K562 (cell line): ENCODE data around the gene RINL. TPM values are rescaled to one million over a fixed set of nuclear protein-coding genes. Genes with fewer than 3 reads are reported as not detected.

Experiments
- CBX2 ChIP-seq: fragments of 200-600 bp; sonication (generic); IDR thresholded peaks from one replicate; pipeline ENCODE4 v1.6.1; 2012; ENCODE audit warnings: mild to moderate bottlenecking, low read length, inconsistent platforms; ENCODE audit not compliant: insufficient read depth, poor library complexity, severe bottlenecking
- CHD2 ChIP-seq: IDR thresholded peaks from 2 replicates; pipeline ENCODE4 v1.6.1; 2011; ENCODE audit warnings: low read depth, low read length
- CHD4 ChIP-seq: fragments of 200-600 bp; sonication (generic); IDR thresholded peaks from 3 replicates; pipeline ENCODE4 v1.6.1; 2012; ENCODE audit warnings: low read depth, mild to moderate bottlenecking, mixed read lengths, low read length, inconsistent platforms; ENCODE audit not compliant: insufficient read depth, insufficient replicate concordance, poor library complexity, severe bottlenecking
- ETS2 ChIP-seq: IDR thresholded peaks from 2 replicates; pipeline ENCODE4 v1.6.1; 2016; ENCODE audit warnings: borderline replicate concordance, missing genetic modification characterization, mild to moderate bottlenecking, moderate library complexity, missing compliant biosample characterization; ENCODE audit not compliant: poor library complexity, severe bottlenecking
- HCFC1 ChIP-seq: IDR thresholded peaks from 2 replicates; pipeline ENCODE4 v1.6.1; 2012; ENCODE audit warnings: low read depth, low read length, improper control_type of control experiment
- KDM2B ChIP-seq: fragments of 250-450 bp; sonication (Bioruptor Pico); IDR thresholded peaks from 2 replicates; pipeline ENCODE4 v1.8.0; 2021; ENCODE audit warnings: mild to moderate bottlenecking, moderate library complexity
- KHSRP ChIP-seq: fragments of 450-650 bp; IDR thresholded peaks from 2 replicates; pipeline ENCODE4 v1.6.1; 2017
- PKNOX1 ChIP-seq: fragments of 450-650 bp; IDR thresholded peaks from 2 replicates; pipeline ENCODE4 v1.6.1; 2016
- SOX6 ChIP-seq: fragments of 450-650 bp; IDR thresholded peaks from 2 replicates; pipeline ENCODE4 v1.6.1; 2014; ENCODE audit warnings: mild to moderate bottlenecking
- ZNF134 ChIP-seq: fragments of 250-450 bp; sonication (Bioruptor Pico); conservative IDR thresholded peaks from 2 replicates; pipeline ENCODE4 v1.4.0; 2020
- polyA plus RNA-seq, 8 experiments: library from polyadenylated mRNA; depleted of rRNA in 4 of 8; stranded (reverse) in 5 of 8; unstranded in 3 of 8; fragments of >200 nt; fragmentation: Nextera tagmentation in 2 of 8; fragmentation: Illumina TruSeq in 1 of 8; extraction: Ambion mirVana in 2 of 8; extraction: Trizol in 1 of 8; gene quantifications; 2 replicates each; pipeline versions ENCODE4 v1.2.1 to v1.2.3, GENCODE V29; 2011 to 2014; ENCODE audit warnings: inconsistent platforms in 1 of 8, missing spikeins in 1 of 8
- total RNA-seq, 7 experiments: library from RNA; depleted of rRNA in 6 of 7; stranded (reverse); fragments of >200 nt in 6 of 7; fragmentation: Illumina TruSeq in 2 of 7; extraction: Trizol in 2 of 7; gene quantifications; 2 replicates each; pipeline versions ENCODE4 v1.2.1 to v1.2.3, GENCODE V29; 2011 to 2021; ENCODE audit warnings: low replicate concordance in 1 of 7
- TF ChIP-seq, protein P1 (sequence below): IDR thresholded peaks from 2 replicates; pipeline ENCODE4 v1.6.1; 2016; ENCODE audit warnings: missing genetic modification characterization, missing compliant biosample characterization
- TF ChIP-seq, protein P2 (sequence below): sonication (generic); formaldehyde crosslinking; IDR thresholded peaks from 2 replicates; pipeline ENCODE4 v1.8.0; 2023; ENCODE audit warnings: missing genetic modification reagents, mild to moderate bottlenecking, borderline replicate concordance
- TF ChIP-seq, protein P3 (sequence below): fragments of 450-650 bp; IDR thresholded peaks from 2 replicates; pipeline ENCODE4 v1.6.1; 2016; ENCODE audit warnings: borderline replicate concordance

The RINL gene
- total and polyA plus RNA-seq, 9 of the 15 experiments (the other 6 are each of a cell fraction or from before 2014, with no cell fraction given): 0.82 to 10.9 (median 4.9) TPM

GRCh38 chr19:38848299-38849146 lies 29.6 kb downstream of the RINL start (continued):
- TF ChIP-seq, protein P1, sequence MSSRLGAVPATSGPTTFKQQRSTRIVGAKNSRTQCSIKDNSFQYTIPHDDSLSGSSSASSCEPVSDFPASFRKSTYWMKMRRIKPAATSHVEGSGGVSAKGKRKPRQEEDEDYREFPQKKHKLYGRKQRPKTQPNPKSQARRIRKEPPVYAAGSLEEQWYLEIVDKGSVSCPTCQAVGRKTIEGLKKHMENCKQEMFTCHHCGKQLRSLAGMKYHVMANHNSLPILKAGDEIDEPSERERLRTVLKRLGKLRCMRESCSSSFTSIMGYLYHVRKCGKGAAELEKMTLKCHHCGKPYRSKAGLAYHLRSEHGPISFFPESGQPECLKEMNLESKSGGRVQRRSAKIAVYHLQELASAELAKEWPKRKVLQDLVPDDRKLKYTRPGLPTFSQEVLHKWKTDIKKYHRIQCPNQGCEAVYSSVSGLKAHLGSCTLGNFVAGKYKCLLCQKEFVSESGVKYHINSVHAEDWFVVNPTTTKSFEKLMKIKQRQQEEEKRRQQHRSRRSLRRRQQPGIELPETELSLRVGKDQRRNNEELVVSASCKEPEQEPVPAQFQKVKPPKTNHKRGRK (tag): no peak
- TF ChIP-seq KDM2B (CRISPR knock-in tag) (no peak), PKNOX1 (no peak), HCFC1 (no peak), SOX6 (no peak), CHD2 (no peak), ETS2 (tag) (no peak), CBX2 (no peak), ZNF134 (CRISPR knock-in tag) (no peak), CHD4 (no peak), KHSRP (no peak)
- TF ChIP-seq, protein P2, sequence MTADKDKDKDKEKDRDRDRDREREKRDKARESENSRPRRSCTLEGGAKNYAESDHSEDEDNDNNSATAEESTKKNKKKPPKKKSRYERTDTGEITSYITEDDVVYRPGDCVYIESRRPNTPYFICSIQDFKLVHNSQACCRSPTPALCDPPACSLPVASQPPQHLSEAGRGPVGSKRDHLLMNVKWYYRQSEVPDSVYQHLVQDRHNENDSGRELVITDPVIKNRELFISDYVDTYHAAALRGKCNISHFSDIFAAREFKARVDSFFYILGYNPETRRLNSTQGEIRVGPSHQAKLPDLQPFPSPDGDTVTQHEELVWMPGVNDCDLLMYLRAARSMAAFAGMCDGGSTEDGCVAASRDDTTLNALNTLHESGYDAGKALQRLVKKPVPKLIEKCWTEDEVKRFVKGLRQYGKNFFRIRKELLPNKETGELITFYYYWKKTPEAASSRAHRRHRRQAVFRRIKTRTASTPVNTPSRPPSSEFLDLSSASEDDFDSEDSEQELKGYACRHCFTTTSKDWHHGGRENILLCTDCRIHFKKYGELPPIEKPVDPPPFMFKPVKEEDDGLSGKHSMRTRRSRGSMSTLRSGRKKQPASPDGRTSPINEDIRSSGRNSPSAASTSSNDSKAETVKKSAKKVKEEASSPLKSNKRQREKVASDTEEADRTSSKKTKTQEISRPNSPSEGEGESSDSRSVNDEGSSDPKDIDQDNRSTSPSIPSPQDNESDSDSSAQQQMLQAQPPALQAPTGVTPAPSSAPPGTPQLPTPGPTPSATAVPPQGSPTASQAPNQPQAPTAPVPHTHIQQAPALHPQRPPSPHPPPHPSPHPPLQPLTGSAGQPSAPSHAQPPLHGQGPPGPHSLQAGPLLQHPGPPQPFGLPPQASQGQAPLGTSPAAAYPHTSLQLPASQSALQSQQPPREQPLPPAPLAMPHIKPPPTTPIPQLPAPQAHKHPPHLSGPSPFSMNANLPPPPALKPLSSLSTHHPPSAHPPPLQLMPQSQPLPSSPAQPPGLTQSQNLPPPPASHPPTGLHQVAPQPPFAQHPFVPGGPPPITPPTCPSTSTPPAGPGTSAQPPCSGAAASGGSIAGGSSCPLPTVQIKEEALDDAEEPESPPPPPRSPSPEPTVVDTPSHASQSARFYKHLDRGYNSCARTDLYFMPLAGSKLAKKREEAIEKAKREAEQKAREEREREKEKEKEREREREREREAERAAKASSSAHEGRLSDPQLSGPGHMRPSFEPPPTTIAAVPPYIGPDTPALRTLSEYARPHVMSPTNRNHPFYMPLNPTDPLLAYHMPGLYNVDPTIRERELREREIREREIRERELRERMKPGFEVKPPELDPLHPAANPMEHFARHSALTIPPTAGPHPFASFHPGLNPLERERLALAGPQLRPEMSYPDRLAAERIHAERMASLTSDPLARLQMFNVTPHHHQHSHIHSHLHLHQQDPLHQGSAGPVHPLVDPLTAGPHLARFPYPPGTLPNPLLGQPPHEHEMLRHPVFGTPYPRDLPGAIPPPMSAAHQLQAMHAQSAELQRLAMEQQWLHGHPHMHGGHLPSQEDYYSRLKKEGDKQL (CRISPR knock-in tag): no peak
- TF ChIP-seq, protein P3, sequence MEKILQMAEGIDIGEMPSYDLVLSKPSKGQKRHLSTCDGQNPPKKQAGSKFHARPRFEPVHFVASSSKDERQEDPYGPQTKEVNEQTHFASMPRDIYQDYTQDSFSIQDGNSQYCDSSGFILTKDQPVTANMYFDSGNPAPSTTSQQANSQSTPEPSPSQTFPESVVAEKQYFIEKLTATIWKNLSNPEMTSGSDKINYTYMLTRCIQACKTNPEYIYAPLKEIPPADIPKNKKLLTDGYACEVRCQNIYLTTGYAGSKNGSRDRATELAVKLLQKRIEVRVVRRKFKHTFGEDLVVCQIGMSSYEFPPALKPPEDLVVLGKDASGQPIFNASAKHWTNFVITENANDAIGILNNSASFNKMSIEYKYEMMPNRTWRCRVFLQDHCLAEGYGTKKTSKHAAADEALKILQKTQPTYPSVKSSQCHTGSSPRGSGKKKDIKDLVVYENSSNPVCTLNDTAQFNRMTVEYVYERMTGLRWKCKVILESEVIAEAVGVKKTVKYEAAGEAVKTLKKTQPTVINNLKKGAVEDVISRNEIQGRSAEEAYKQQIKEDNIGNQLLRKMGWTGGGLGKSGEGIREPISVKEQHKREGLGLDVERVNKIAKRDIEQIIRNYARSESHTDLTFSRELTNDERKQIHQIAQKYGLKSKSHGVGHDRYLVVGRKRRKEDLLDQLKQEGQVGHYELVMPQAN: no peak
